Measurements from ENCODE around the gene JUND. TPM values are rescaled to one million over a fixed set of nuclear protein-coding genes. Genes with fewer than 3 reads are reported as not detected.
A peak's percentile ranks its signal among the peaks of the same experiment; 100 is the strongest.

JUND gene
- total RNA-seq, 1 donor from 2014 or later: 299 TPM

GRCh38 chr19:18291019-18291524, 9.7 kb upstream of the JUND start:
- no peak for DNase-seq (ENCODE audit: low read depth)

- peak; percentile 49 for DNase-seq (ENCODE audit: low read depth)
Observed at GRCh38 chr19:18290302-18291018, 9.0 kb upstream of the JUND start.

- no peak for DNase-seq (ENCODE audit: low read depth)
Observed at GRCh38 chr19:18289471-18290301, 8.3 kb upstream of the JUND start.

- DNase-seq (ENCODE audit: low read depth): no peak
Observed at GRCh38 chr19:18287836-18288772, 6.7 kb upstream of the JUND start.

GRCh38 chr19:18286973-18287635, 5.7 kb upstream of the JUND start:
- DNase-seq (ENCODE audit: low read depth): no peak

GRCh38 chr19:18284712-18285360, 3.4 kb upstream of the JUND start:
- no peak for DNase-seq (ENCODE audit: low read depth)

GRCh38 chr19:18283338-18283737, 1.9 kb upstream of the JUND start:
- no peak for DNase-seq (ENCODE audit: low read depth)

- DNase-seq (ENCODE audit: low read depth): no peak
Observed at GRCh38 chr19:18282788-18283141, 1.3 kb upstream of the JUND start.

GRCh38 chr19:18282021-18282787, 782 bp upstream of the JUND start:
- no peak for DNase-seq (ENCODE audit: low read depth)

GRCh38 chr19:18280247-18281081, 958 bp downstream of the JUND start:
- DNase-seq (ENCODE audit: low read depth): peak; percentile 89

GRCh38 chr19:18279516-18280246, 1.7 kb downstream of the JUND start:
- peak; percentile 96 for DNase-seq (ENCODE audit: low read depth)

GRCh38 chr19:18279266-18279515, 2.2 kb downstream of the JUND start:
- no peak for DNase-seq (ENCODE audit: low read depth)

- DNase-seq (ENCODE audit: low read depth): peak; percentile 23
Observed at GRCh38 chr19:18278521-18279265, 2.7 kb downstream of the JUND start.

- DNase-seq (ENCODE audit: low read depth): peak; percentile 92
Observed at GRCh38 chr19:18274781-18275356, 6.6 kb downstream of the JUND start.

GRCh38 chr19:18274219-18274780, 7.1 kb downstream of the JUND start, which contains the start of gene IQCN:
Gene IQCN, minus strand, starts transcription at chr19:18274452. Its CDS starts 4,974 bp downstream, at chr19:18269478.
- peak; percentile 38 for DNase-seq (ENCODE audit: low read depth)

- no peak for DNase-seq (ENCODE audit: low read depth)
Observed at GRCh38 chr19:18273561-18274218, 7.7 kb downstream of the JUND start.

All from myocyte (in vitro differentiated cells).